ENCODE results near the gene PIPOX. TPM values are rescaled to one million over a fixed set of nuclear protein-coding genes. Genes with fewer than 3 reads are reported as not detected.

Gene PIPOX
- total and polyA plus RNA-seq, 2 experiments from 2014 or later = not detected

GRCh38 chr17:29073045-29073444, 30.1 kb downstream of the PIPOX start:
- DNase-seq = no peak
- H3K4me3 ChIP-seq = no peak overlapping the region
- in situ Hi-C loops (cut with MboI) = no loop called here

DNA sequence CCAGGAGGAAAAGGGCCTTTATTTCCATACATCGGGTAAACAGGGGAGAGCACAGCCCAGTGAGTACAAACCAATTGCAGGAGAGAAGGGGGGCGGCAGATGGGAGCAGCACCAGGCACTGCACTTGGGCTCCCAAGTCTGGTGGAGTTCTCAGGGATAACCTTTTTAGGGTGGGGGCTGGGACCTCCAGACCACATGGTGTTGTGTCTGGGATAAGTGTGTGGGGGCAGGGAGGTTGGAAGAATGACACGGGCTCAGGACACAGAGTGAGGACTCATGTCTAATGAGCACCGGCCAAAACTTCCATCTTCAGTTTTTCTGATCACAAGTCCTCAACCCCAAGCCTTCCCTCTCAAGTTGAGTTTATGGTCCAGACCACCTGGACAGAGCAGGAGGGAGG, 30.6 kb downstream of the PIPOX start:
- Histone ChIP-seq H3K27ac (no peak overlapping the region), H3K27me3 (replicated peaks; ENCODE audit: insufficient read depth) (peaks cover 9% of the 10 kb centered on the region; the same call in 1 of the 2 replicates), H3K4me3 (no peak overlapping the region), H3K9me2 (ENCODE audit: insufficient read depth) (no peaks in the 10 kb centered on the region), H3K36me3 (ENCODE audit: low read depth) (no peaks in the 10 kb centered on the region), H2AFZ (no peak overlapping the region), H3F3A (ENCODE audit: insufficient read depth) (0 out of 2 replicates have a peak, but pooled peaks cover 2% of the 10 kb centered on the region), H3K79me2 (ENCODE audit: insufficient read depth) (no peaks in the 10 kb centered on the region), H4K20me1 (ENCODE audit: insufficient read depth) (no peaks in the 10 kb centered on the region), H3K9me3 (ENCODE audit: low read depth) (no peaks in the 10 kb centered on the region), H3K4me2 (ENCODE audit: unreplicated experiment) (no peak overlapping the region), H3K4me1 (ENCODE audit: insufficient read depth) (no peaks in the 10 kb centered on the region), H3K9ac (no peak overlapping the region)
- in situ Hi-C loops (cut with MboI) = no loop called here
- WGBS, 2 experiments (ENCODE audit: low coverage in 1 of 2, low lambda C conversion rate in 2 of 2, missing lambda C conversion rate in 2 of 2) = 69 to 70% methylated on average over 4 of the region's 4 CpGs
- no peak for TF ChIP-seq EZH2 (IDR thresholded peaks at IDR 0.05; ENCODE audit: insufficient read depth, poor library complexity, severe bottlenecking)
- no peak for TF ChIP-seq EZH2phosphoT487 (IDR thresholded peaks at IDR 0.05; ENCODE audit: insufficient read depth, low read depth)
- DNase-seq = no peak

More at GRCh38 chr17:29073045-29073444, 30.1 kb downstream of the PIPOX start:
- Histone ChIP-seq H3K4me1 (ENCODE audit: insufficient read depth) (no peaks in the 10 kb centered on the region), H3K27ac (no peak overlapping the region), H3K9ac (no peak overlapping the region), H3K79me2 (ENCODE audit: insufficient read depth) (no peaks in the 10 kb centered on the region), H3K4me2 (ENCODE audit: unreplicated experiment) (no peak overlapping the region), H4K20me1 (ENCODE audit: insufficient read depth) (no peaks in the 10 kb centered on the region), H3K9me2 (ENCODE audit: insufficient read depth) (no peaks in the 10 kb centered on the region), H3K27me3 (replicated peaks; ENCODE audit: insufficient read depth) (peaks cover 9% of the 10 kb centered on the region; the same call in 1 of the 2 replicates), H3F3A (ENCODE audit: insufficient read depth) (0 out of 2 replicates have a peak, but pooled peaks cover 3% of the 10 kb centered on the region), H3K36me3 (ENCODE audit: low read depth) (no peaks in the 10 kb centered on the region), H3K9me3 (ENCODE audit: low read depth) (no peaks in the 10 kb centered on the region), H2AFZ (no peak overlapping the region)
- WGBS, 2 experiments (ENCODE audit: low coverage in 1 of 2, low lambda C conversion rate in 2 of 2, missing lambda C conversion rate in 2 of 2) = 64 to 70% methylated on average over 2 of the region's 2 CpGs
- TF ChIP-seq EZH2phosphoT487 (IDR thresholded peaks at IDR 0.05; ENCODE audit: insufficient read depth, low read depth) = no peak
- TF ChIP-seq EZH2 (IDR thresholded peaks at IDR 0.05; ENCODE audit: insufficient read depth, poor library complexity, severe bottlenecking) = no peak

DNA sequence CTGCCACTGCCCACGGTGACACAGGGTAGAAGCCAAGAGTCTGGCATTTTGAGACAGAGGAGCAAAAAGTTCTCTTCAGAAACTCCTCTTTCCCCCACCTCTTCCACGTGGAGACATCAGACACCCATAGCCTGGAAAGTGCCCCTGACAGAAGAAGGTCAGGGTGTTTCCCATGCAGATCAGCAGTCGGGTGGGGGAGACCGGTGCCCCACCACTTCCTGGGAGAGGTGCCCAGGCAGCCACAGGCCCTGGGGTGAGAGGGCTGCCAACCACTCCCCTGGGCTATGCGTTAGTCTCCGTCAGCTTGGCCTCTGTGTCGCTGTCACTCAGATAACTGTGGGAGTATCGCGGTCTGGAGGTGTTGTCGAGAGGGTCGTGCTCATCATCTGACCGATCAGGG, 31.5 kb downstream of the PIPOX start:
- H3K4me3 ChIP-seq = no peak overlapping the region
- no peak overlapping the region for H3K27ac ChIP-seq
- DNase-seq = no peak
- peaks cover 9% of the 10 kb centered on the region; the same call in 1 of the 2 replicates for H3K27me3 ChIP-seq (replicated peaks; ENCODE audit: insufficient read depth)
- no peaks in the 10 kb centered on the region for H3K9me3 ChIP-seq (ENCODE audit: low read depth)
- 71 to 76% methylated on average over 11 to 12 of the region's 12 CpGs for WGBS, 2 experiments (ENCODE audit: low coverage in 1 of 2, low lambda C conversion rate in 2 of 2, missing lambda C conversion rate in 2 of 2)
- no peaks in the 10 kb centered on the region for H4K20me1 ChIP-seq (ENCODE audit: insufficient read depth)
- H3F3A ChIP-seq (ENCODE audit: insufficient read depth) = no peaks in the 10 kb centered on the region
- no peak overlapping the region for H3K4me2 ChIP-seq (ENCODE audit: unreplicated experiment)
- TF ChIP-seq EZH2phosphoT487 (IDR thresholded peaks at IDR 0.05; ENCODE audit: insufficient read depth, low read depth) (no peak), EZH2 (IDR thresholded peaks at IDR 0.05; ENCODE audit: insufficient read depth, poor library complexity, severe bottlenecking) (no peak)
- H3K9ac ChIP-seq = no peak overlapping the region
- H3K36me3 ChIP-seq (ENCODE audit: low read depth) = no peaks in the 10 kb centered on the region
- no peaks in the 10 kb centered on the region for H3K9me2 ChIP-seq (ENCODE audit: insufficient read depth)
- H3K4me1 ChIP-seq (ENCODE audit: insufficient read depth) = no peaks in the 10 kb centered on the region
- in situ Hi-C loops (cut with MboI) = no loop called here
- no peaks in the 10 kb centered on the region for H3K79me2 ChIP-seq (ENCODE audit: insufficient read depth)
- no peak overlapping the region for H2AFZ ChIP-seq

- Histone ChIP-seq H3K9ac (no peak overlapping the region), H3K4me3 (no peak overlapping the region), H3K27ac (no peak overlapping the region), H3K9me2 (ENCODE audit: insufficient read depth) (no peaks in the 10 kb centered on the region), H3K36me3 (ENCODE audit: low read depth) (no peaks in the 10 kb centered on the region), H3K27me3 (replicated peaks; ENCODE audit: insufficient read depth) (peaks cover 2% of the 10 kb centered on the region; the same call in 1 of the 2 replicates), H3K9me3 (ENCODE audit: low read depth) (no peaks in the 10 kb centered on the region), H3K4me1 (ENCODE audit: insufficient read depth) (no peaks in the 10 kb centered on the region), H2AFZ (no peak overlapping the region), H3K79me2 (ENCODE audit: insufficient read depth) (no peaks in the 10 kb centered on the region), H4K20me1 (ENCODE audit: insufficient read depth) (no peaks in the 10 kb centered on the region), H3F3A (ENCODE audit: insufficient read depth) (no peaks in the 10 kb centered on the region), H3K4me2 (ENCODE audit: unreplicated experiment) (no peak overlapping the region)
- in situ Hi-C loops (cut with MboI) = no loop called here
- DNase-seq = no peak
- TF ChIP-seq EZH2phosphoT487 (IDR thresholded peaks at IDR 0.05; ENCODE audit: insufficient read depth, low read depth) (no peak), EZH2 (IDR thresholded peaks at IDR 0.05; ENCODE audit: insufficient read depth, poor library complexity, severe bottlenecking) (no peak)
- 90 to 94% methylated on average over 6 of the region's 6 CpGs for WGBS, 2 experiments (ENCODE audit: low coverage in 1 of 2, low lambda C conversion rate in 2 of 2, missing lambda C conversion rate in 2 of 2)
These were observed 33.1 kb downstream of the PIPOX start for GRCh38 chr17:29076087-29076486.

GRCh38 chr17:29076722-29077121, 33.8 kb downstream of the PIPOX start:
- H3K9me3 ChIP-seq (ENCODE audit: low read depth) = no peaks in the 10 kb centered on the region
- WGBS, 2 experiments (ENCODE audit: low coverage in 1 of 2, low lambda C conversion rate in 2 of 2, missing lambda C conversion rate in 2 of 2) = 84 to 86% methylated on average over 7 of the region's 7 CpGs
- no peaks in the 10 kb centered on the region for H3K79me2 ChIP-seq (ENCODE audit: insufficient read depth)
- no peak for DNase-seq
- no peaks in the 10 kb centered on the region for H3F3A ChIP-seq (ENCODE audit: insufficient read depth)
- in situ Hi-C loops (cut with MboI) = no loop called here
- H3K27me3 ChIP-seq (replicated peaks; ENCODE audit: insufficient read depth) = no peaks in the 10 kb centered on the region
- H3K4me3 ChIP-seq = no peak overlapping the region
- H3K4me1 ChIP-seq (ENCODE audit: insufficient read depth) = no peaks in the 10 kb centered on the region
- H3K27ac ChIP-seq = no peak overlapping the region
- H3K36me3 ChIP-seq (ENCODE audit: low read depth) = no peaks in the 10 kb centered on the region
- H3K9me2 ChIP-seq (ENCODE audit: insufficient read depth) = no peaks in the 10 kb centered on the region
- TF ChIP-seq EZH2 (IDR thresholded peaks at IDR 0.05; ENCODE audit: insufficient read depth, poor library complexity, severe bottlenecking) = no peak
- no peak for TF ChIP-seq EZH2phosphoT487 (IDR thresholded peaks at IDR 0.05; ENCODE audit: insufficient read depth, low read depth)
- no peaks in the 10 kb centered on the region for H4K20me1 ChIP-seq (ENCODE audit: insufficient read depth)
- no peak overlapping the region for H2AFZ ChIP-seq
- H3K9ac ChIP-seq = no peak overlapping the region
- no peak overlapping the region for H3K4me2 ChIP-seq (ENCODE audit: unreplicated experiment)
